Measurements from ENCODE around the gene TMEM144. TPM values are rescaled to one million over a fixed set of nuclear protein-coding genes. Genes with fewer than 3 reads are reported as not detected.
"Not testable (repeated sequence)": the region's sequence is repeated elsewhere in the genome, so short reads cannot be mapped to it uniquely, and the experiment has no call there.

TMEM144 gene
- total RNA-seq, 1 experiment from 2014 or later, result 3.9 TPM

- H3K4me3 ChIP-seq, result no peak overlapping the region
- no peak for DNase-seq
- H3K9me3 ChIP-seq, result no peaks in the 10 kb centered on the region
- H3K27me3 ChIP-seq, result no peaks in the 10 kb centered on the region
- H3K36me3 ChIP-seq, result no peaks in the 10 kb centered on the region
Observed at GRCh38 chr4:158213466-158213865, 3.2 kb downstream of the TMEM144 start.

GRCh38 chr4:158214856-158215255 lies 4.6 kb downstream of the TMEM144 start:
- DNase-seq, result no peak
- Histone ChIP-seq H3K27me3 (no peaks in the 10 kb centered on the region), H3K4me3 (no peak overlapping the region), H3K36me3 (no peaks in the 10 kb centered on the region), H3K9me3 (no peaks in the 10 kb centered on the region)

GRCh38 chr4:158217763-158218162 lies 7.5 kb downstream of the TMEM144 start:
- Histone ChIP-seq H3K4me3 (no peak overlapping the region), H3K36me3 (no peaks in the 10 kb centered on the region), H3K9me3 (no peaks in the 10 kb centered on the region), H3K27me3 (no peaks in the 10 kb centered on the region)
- no peak for DNase-seq

GRCh38 chr4:158219623-158220022 lies 9.3 kb downstream of the TMEM144 start:
- Histone ChIP-seq H3K9me3 (no peaks in the 10 kb centered on the region), H3K27me3 (no peaks in the 10 kb centered on the region), H3K4me3 (no peak overlapping the region), H3K36me3 (no peaks in the 10 kb centered on the region)
- no peak for DNase-seq

- H3K4me3 ChIP-seq, DNase-seq, H3K36me3 ChIP-seq, H3K27me3 ChIP-seq, H3K9me3 ChIP-seq: not testable (repeated sequence)
Observed at GRCh38 chr4:158224318-158224717, 14.0 kb downstream of the TMEM144 start.

- H3K9me3 ChIP-seq, H3K27me3 ChIP-seq, H3K4me3 ChIP-seq, DNase-seq, H3K36me3 ChIP-seq: not testable (repeated sequence)
Observed at GRCh38 chr4:158224999-158225398, 14.7 kb downstream of the TMEM144 start.

GRCh38 chr4:158227880-158228279 lies 17.6 kb downstream of the TMEM144 start:
- not testable (repeated sequence) for H3K27me3 ChIP-seq, H3K9me3 ChIP-seq, H3K36me3 ChIP-seq, H3K4me3 ChIP-seq, DNase-seq

GRCh38 chr4:158228399-158228798 lies 18.1 kb downstream of the TMEM144 start:
- H3K27me3 ChIP-seq, H3K9me3 ChIP-seq, H3K4me3 ChIP-seq, DNase-seq, H3K36me3 ChIP-seq: not testable (repeated sequence)

- Histone ChIP-seq H3K27me3 (no peaks in the 10 kb centered on the region), H3K9me3 (no peaks in the 10 kb centered on the region), H3K4me3 (no peak overlapping the region), H3K36me3 (no peaks in the 10 kb centered on the region)
- DNase-seq, result no peak
Observed at GRCh38 chr4:158229768-158230167, 19.5 kb downstream of the TMEM144 start.

- no peaks in the 10 kb centered on the region for H3K27me3 ChIP-seq
- no peak for DNase-seq
- no peak overlapping the region for H3K4me3 ChIP-seq
- H3K36me3 ChIP-seq, result no peaks in the 10 kb centered on the region
- no peaks in the 10 kb centered on the region for H3K9me3 ChIP-seq
Observed at GRCh38 chr4:158234671-158235070, 24.4 kb downstream of the TMEM144 start.

GRCh38 chr4:158236304-158237030 lies 26.2 kb downstream of the TMEM144 start:
- Histone ChIP-seq H3K4me3 (no peak overlapping the region), H3K36me3 (no peaks in the 10 kb centered on the region), H3K27me3 (no peaks in the 10 kb centered on the region), H3K9me3 (no peaks in the 10 kb centered on the region)
- no peak for DNase-seq

- Histone ChIP-seq H3K9me3 (no peaks in the 10 kb centered on the region), H3K4me3 (no peak overlapping the region), H3K36me3 (no peaks in the 10 kb centered on the region), H3K27me3 (no peaks in the 10 kb centered on the region)
- DNase-seq, result no peak
Observed at GRCh38 chr4:158238575-158238974, 28.3 kb downstream of the TMEM144 start.

GRCh38 chr4:158239196-158239595 lies 28.9 kb downstream of the TMEM144 start:
- H3K36me3 ChIP-seq, result no peaks in the 10 kb centered on the region
- no peak overlapping the region for H3K4me3 ChIP-seq
- no peak for DNase-seq
- H3K9me3 ChIP-seq, result no peaks in the 10 kb centered on the region
- H3K27me3 ChIP-seq, result no peaks in the 10 kb centered on the region

- H3K36me3 ChIP-seq, result no peaks in the 10 kb centered on the region
Observed at GRCh38 chr4:158243071-158243470, 32.8 kb downstream of the TMEM144 start.

GRCh38 chr4:158250321-158250720 lies 40.0 kb downstream of the TMEM144 start:
- Histone ChIP-seq H3K36me3 (no peaks in the 10 kb centered on the region), H3K9me3 (no peaks in the 10 kb centered on the region), H3K27me3 (no peaks in the 10 kb centered on the region), H3K4me3 (no peak overlapping the region)
- no peak for DNase-seq

More at GRCh38 chr4:158243071-158243470, 32.8 kb downstream of the TMEM144 start:
- H3K27me3 ChIP-seq, result no peaks in the 10 kb centered on the region
- DNase-seq, result no peak
- no peak overlapping the region for H3K4me3 ChIP-seq
- no peaks in the 10 kb centered on the region for H3K9me3 ChIP-seq

GRCh38 chr4:158253350-158253980 lies 43.2 kb downstream of the TMEM144 start:
- peak; percentile 16 for DNase-seq
- H3K4me3 ChIP-seq, result no peak overlapping the region
- no peaks in the 10 kb centered on the region for H3K9me3 ChIP-seq
- no peaks in the 10 kb centered on the region for H3K27me3 ChIP-seq
- H3K36me3 ChIP-seq, result no peaks in the 10 kb centered on the region

- Histone ChIP-seq H3K36me3 (no peaks in the 10 kb centered on the region), H3K27me3 (no peaks in the 10 kb centered on the region), H3K4me3 (no peak overlapping the region), H3K9me3 (no peaks in the 10 kb centered on the region)
- DNase-seq, result no peak
Observed at GRCh38 chr4:158254292-158254691, 44.0 kb downstream of the TMEM144 start.

- Histone ChIP-seq H3K9me3 (no peaks in the 10 kb centered on the region), H3K4me3 (no peak overlapping the region), H3K36me3 (no peaks in the 10 kb centered on the region), H3K27me3 (no peaks in the 10 kb centered on the region)
- no peak for DNase-seq
Observed at GRCh38 chr4:158255727-158256324, 45.5 kb downstream of the TMEM144 start.

Measured in MG63 (cell line).